ENCODE data around the gene UTS2R.

Gene UTS2R

GRCh38 chr17:82386255-82386831, 14.8 kb downstream of the UTS2R start:
- Histone ChIP-seq H3K27me3 (ENCODE audit: control insufficient read depth, insufficient read depth, low read length) (peaks cover 36% of the 10 kb centered on the region), H3K36me3 (ENCODE audit: control insufficient read depth, insufficient read depth, low read length) (no peaks in the 10 kb centered on the region), H3K9ac (ENCODE audit: low read length) (no peak overlapping the region), H3K9me3 (ENCODE audit: control insufficient read depth, low read length) (no peaks in the 10 kb centered on the region), H3K4me3 (ENCODE audit: low read length) (no peak overlapping the region), H3K4me1 (ENCODE audit: control insufficient read depth, insufficient read depth, low read length) (peaks cover 10% of the 10 kb centered on the region)

GRCh38 chr17:82386881-82387704, 15.5 kb downstream of the UTS2R start:
- H3K9me3 ChIP-seq (ENCODE audit: control insufficient read depth, low read length), result no peaks in the 10 kb centered on the region
- H3K4me1 ChIP-seq (ENCODE audit: control insufficient read depth, insufficient read depth, low read length), result peaks cover 10% of the 10 kb centered on the region
- no peaks in the 10 kb centered on the region for H3K36me3 ChIP-seq (ENCODE audit: control insufficient read depth, insufficient read depth, low read length)
- H3K27me3 ChIP-seq (ENCODE audit: control insufficient read depth, insufficient read depth, low read length), result peaks cover 36% of the 10 kb centered on the region
- H3K4me3 ChIP-seq (ENCODE audit: low read length), result no peak overlapping the region
- no peak overlapping the region for H3K9ac ChIP-seq (ENCODE audit: low read length)

- H3K9me3 ChIP-seq (ENCODE audit: control insufficient read depth, low read length), result no peaks in the 10 kb centered on the region
- no peaks in the 10 kb centered on the region for H3K36me3 ChIP-seq (ENCODE audit: control insufficient read depth, insufficient read depth, low read length)
- H3K4me3 ChIP-seq (ENCODE audit: low read length), result no peak overlapping the region
- peaks cover 10% of the 10 kb centered on the region for H3K4me1 ChIP-seq (ENCODE audit: control insufficient read depth, insufficient read depth, low read length)
- H3K9ac ChIP-seq (ENCODE audit: low read length), result no peak overlapping the region
- peaks cover 36% of the 10 kb centered on the region for H3K27me3 ChIP-seq (ENCODE audit: control insufficient read depth, insufficient read depth, low read length)
These were observed 16.1 kb downstream of the UTS2R start for GRCh38 chr17:82387705-82388106.

GRCh38 chr17:82388223-82388921, 16.8 kb downstream of the UTS2R start:
- Histone ChIP-seq H3K27me3 (ENCODE audit: control insufficient read depth, insufficient read depth, low read length) (peaks cover 36% of the 10 kb centered on the region), H3K36me3 (ENCODE audit: control insufficient read depth, insufficient read depth, low read length) (no peaks in the 10 kb centered on the region), H3K4me1 (ENCODE audit: control insufficient read depth, insufficient read depth, low read length) (peaks cover 10% of the 10 kb centered on the region), H3K9me3 (ENCODE audit: control insufficient read depth, low read length) (no peaks in the 10 kb centered on the region), H3K4me3 (ENCODE audit: low read length) (no peak overlapping the region), H3K9ac (ENCODE audit: low read length) (no peak overlapping the region)

- H3K9me3 ChIP-seq (ENCODE audit: control insufficient read depth, low read length), result no peaks in the 10 kb centered on the region
- no peak overlapping the region for H3K9ac ChIP-seq (ENCODE audit: low read length)
- no peaks in the 10 kb centered on the region for H3K36me3 ChIP-seq (ENCODE audit: control insufficient read depth, insufficient read depth, low read length)
- no peak overlapping the region for H3K4me3 ChIP-seq (ENCODE audit: low read length)
- H3K4me1 ChIP-seq (ENCODE audit: control insufficient read depth, insufficient read depth, low read length), result peaks cover 10% of the 10 kb centered on the region
- H3K27me3 ChIP-seq (ENCODE audit: control insufficient read depth, insufficient read depth, low read length), result peaks cover 36% of the 10 kb centered on the region
These were observed 17.3 kb downstream of the UTS2R start for GRCh38 chr17:82388922-82389283.

- Histone ChIP-seq H3K4me3 (ENCODE audit: low read length) (no peak overlapping the region), H3K36me3 (ENCODE audit: control insufficient read depth, insufficient read depth, low read length) (no peaks in the 10 kb centered on the region), H3K4me1 (ENCODE audit: control insufficient read depth, insufficient read depth, low read length) (peaks cover 9% of the 10 kb centered on the region), H3K9ac (ENCODE audit: low read length) (no peak overlapping the region), H3K9me3 (ENCODE audit: control insufficient read depth, low read length) (no peaks in the 10 kb centered on the region), H3K27me3 (ENCODE audit: control insufficient read depth, insufficient read depth, low read length) (peaks cover 36% of the 10 kb centered on the region)
These were observed 17.8 kb downstream of the UTS2R start for GRCh38 chr17:82389379-82389778.

GRCh38 chr17:82390015-82390859, 18.7 kb downstream of the UTS2R start:
- no peak overlapping the region for H3K9ac ChIP-seq (ENCODE audit: low read length)
- no peaks in the 10 kb centered on the region for H3K9me3 ChIP-seq (ENCODE audit: control insufficient read depth, low read length)
- H3K4me3 ChIP-seq (ENCODE audit: low read length), result no peak overlapping the region
- no peaks in the 10 kb centered on the region for H3K36me3 ChIP-seq (ENCODE audit: control insufficient read depth, insufficient read depth, low read length)
- peaks cover 28% of the 10 kb centered on the region for H3K27me3 ChIP-seq (ENCODE audit: control insufficient read depth, insufficient read depth, low read length)
- peaks cover under 1% of the 10 kb centered on the region for H3K4me1 ChIP-seq (ENCODE audit: control insufficient read depth, insufficient read depth, low read length)

- no peaks in the 10 kb centered on the region for H3K4me1 ChIP-seq (ENCODE audit: control insufficient read depth, insufficient read depth, low read length)
- H3K36me3 ChIP-seq (ENCODE audit: control insufficient read depth, insufficient read depth, low read length), result no peaks in the 10 kb centered on the region
- H3K9ac ChIP-seq (ENCODE audit: low read length), result no peak overlapping the region
- no peak overlapping the region for H3K4me3 ChIP-seq (ENCODE audit: low read length)
- H3K9me3 ChIP-seq (ENCODE audit: control insufficient read depth, low read length), result no peaks in the 10 kb centered on the region
- H3K27me3 ChIP-seq (ENCODE audit: control insufficient read depth, insufficient read depth, low read length), result peaks cover 21% of the 10 kb centered on the region
These were observed 19.4 kb downstream of the UTS2R start for GRCh38 chr17:82390860-82391435.

- Histone ChIP-seq H3K9ac (ENCODE audit: low read length) (no peak overlapping the region), H3K27me3 (ENCODE audit: control insufficient read depth, insufficient read depth, low read length) (peaks cover 15% of the 10 kb centered on the region), H3K36me3 (ENCODE audit: control insufficient read depth, insufficient read depth, low read length) (no peaks in the 10 kb centered on the region), H3K9me3 (ENCODE audit: control insufficient read depth, low read length) (no peaks in the 10 kb centered on the region), H3K4me3 (ENCODE audit: low read length) (no peak overlapping the region), H3K4me1 (ENCODE audit: control insufficient read depth, insufficient read depth, low read length) (no peaks in the 10 kb centered on the region)
These were observed 20.0 kb downstream of the UTS2R start for GRCh38 chr17:82391496-82392066.

GRCh38 chr17:82392209-82392920, 20.8 kb downstream of the UTS2R start:
- Histone ChIP-seq H3K27me3 (ENCODE audit: control insufficient read depth, insufficient read depth, low read length) (peaks cover 7% of the 10 kb centered on the region), H3K9me3 (ENCODE audit: control insufficient read depth, low read length) (no peaks in the 10 kb centered on the region), H3K36me3 (ENCODE audit: control insufficient read depth, insufficient read depth, low read length) (no peaks in the 10 kb centered on the region), H3K4me1 (ENCODE audit: control insufficient read depth, insufficient read depth, low read length) (no peaks in the 10 kb centered on the region), H3K9ac (ENCODE audit: low read length) (no peak overlapping the region), H3K4me3 (ENCODE audit: low read length) (no peak overlapping the region)

- Histone ChIP-seq H3K9me3 (ENCODE audit: control insufficient read depth, low read length) (no peaks in the 10 kb centered on the region), H3K27me3 (ENCODE audit: control insufficient read depth, insufficient read depth, low read length) (peaks cover under 1% of the 10 kb centered on the region), H3K4me3 (ENCODE audit: low read length) (no peak overlapping the region), H3K36me3 (ENCODE audit: control insufficient read depth, insufficient read depth, low read length) (no peaks in the 10 kb centered on the region), H3K9ac (ENCODE audit: low read length) (no peak overlapping the region), H3K4me1 (ENCODE audit: control insufficient read depth, insufficient read depth, low read length) (no peaks in the 10 kb centered on the region)
These were observed 21.4 kb downstream of the UTS2R start for GRCh38 chr17:82392941-82393340.

Data from mucosa of stomach (tissue), 1 donor.